ENCODE measurements around the gene RASGRF1.

The RASGRF1 gene

GRCh38 chr15:79016527-79017170, 73.9 kb downstream of the RASGRF1 start:
- TF ChIP-seq POLR2A (IDR thresholded peaks at IDR 0.05; ENCODE audit: extremely low read depth, insufficient read length) = no peak

DNA sequence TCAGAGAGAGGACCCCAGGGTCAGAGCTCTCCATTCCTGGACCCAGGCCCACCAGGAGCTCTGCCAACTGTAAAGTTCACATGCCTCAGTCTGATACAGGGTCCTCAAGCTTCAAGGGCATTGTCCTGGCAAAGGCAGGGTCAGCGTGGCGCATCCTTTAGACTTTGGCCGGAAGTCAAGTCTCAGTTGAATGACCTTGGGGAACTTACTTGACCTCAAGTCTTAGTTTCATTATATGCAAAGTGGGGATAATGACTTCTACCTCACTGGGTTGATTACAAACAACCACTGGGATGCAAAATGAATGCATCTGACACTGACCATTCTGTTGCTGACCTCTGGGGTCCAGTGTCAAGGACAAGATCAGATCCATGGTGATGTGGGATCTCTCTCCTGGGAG, 75.2 kb downstream of the RASGRF1 start:
- no peak for TF ChIP-seq POLR2A (IDR thresholded peaks at IDR 0.05; ENCODE audit: extremely low read depth, insufficient read length)

More at GRCh38 chr15:79016527-79017170, 73.9 kb downstream of the RASGRF1 start:
- no peak overlapping the region for H3K4me3 ChIP-seq (ENCODE audit: low read depth, low read length)
- no peak for DNase-seq (ENCODE audit: low read depth)

DNA sequence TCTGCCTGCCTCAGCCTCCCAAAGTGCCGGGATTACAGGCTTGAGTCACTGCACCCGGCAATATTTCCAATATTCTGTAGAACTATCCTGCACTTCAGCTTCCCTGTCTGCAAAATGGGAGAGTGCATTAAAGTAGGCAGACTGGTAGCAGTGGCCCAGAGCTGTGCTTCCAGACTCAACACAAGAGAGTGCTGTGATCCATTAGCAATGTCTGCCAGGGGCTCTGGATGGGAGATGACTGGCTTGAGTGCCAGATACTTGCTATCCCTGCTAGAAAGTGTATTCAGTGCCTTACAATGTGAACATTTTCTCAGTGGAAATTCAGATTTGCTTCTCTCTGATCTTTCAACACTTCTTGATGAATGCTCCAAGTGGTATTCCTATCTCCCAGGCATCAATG, 80.3 kb downstream of the RASGRF1 start:
- no peak overlapping the region for H3K4me3 ChIP-seq (ENCODE audit: low read depth, low read length)
- TF ChIP-seq, protein P1, sequence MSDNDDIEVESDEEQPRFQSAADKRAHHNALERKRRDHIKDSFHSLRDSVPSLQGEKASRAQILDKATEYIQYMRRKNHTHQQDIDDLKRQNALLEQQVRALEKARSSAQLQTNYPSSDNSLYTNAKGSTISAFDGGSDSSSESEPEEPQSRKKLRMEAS (IDR thresholded peaks at IDR 0.05; ENCODE audit: low read depth, low read length) = no peak
- TF ChIP-seq POLR2A (IDR thresholded peaks at IDR 0.05; ENCODE audit: extremely low read depth, insufficient read length) (no peak), CTCF (IDR thresholded peaks at IDR 0.05; ENCODE audit: low read depth, low read length) (no peak), MYC (IDR thresholded peaks at IDR 0.05; ENCODE audit: low read depth, low read length) (no peak)
- DNase-seq (ENCODE audit: low read depth) = no peak

More for the DNA sequence above, 75.2 kb downstream of the RASGRF1 start:
- no peak for DNase-seq (ENCODE audit: low read depth)
- H3K4me3 ChIP-seq (ENCODE audit: low read depth, low read length) = no peak overlapping the region

DNA sequence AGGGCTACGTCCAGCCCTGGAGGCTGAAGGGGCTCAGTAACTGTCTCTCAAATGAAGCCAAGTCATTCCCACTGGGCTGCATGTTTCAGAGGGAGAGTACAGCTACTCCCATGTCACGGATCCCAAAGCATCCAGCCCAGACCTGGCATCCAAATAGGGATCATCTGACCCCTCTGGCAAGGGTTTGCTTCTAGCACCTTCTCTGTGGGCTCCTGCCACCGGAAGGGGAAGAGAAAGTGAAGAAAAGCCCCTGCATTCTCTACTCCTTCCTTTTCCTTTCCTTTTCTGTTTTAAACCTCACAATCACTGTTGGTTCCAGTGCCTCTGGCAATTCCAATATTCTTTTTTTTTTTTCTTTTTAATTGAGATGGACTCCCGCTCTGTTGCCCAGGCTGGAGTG, 81.2 kb downstream of the RASGRF1 start:
- TF ChIP-seq MYC (IDR thresholded peaks at IDR 0.05; ENCODE audit: low read depth, low read length) = no peak
- TF ChIP-seq POLR2A (IDR thresholded peaks at IDR 0.05; ENCODE audit: extremely low read depth, insufficient read length) = no peak
- TF ChIP-seq, protein P1 (IDR thresholded peaks at IDR 0.05; ENCODE audit: low read depth, low read length) = no peak
- TF ChIP-seq CTCF (IDR thresholded peaks at IDR 0.05; ENCODE audit: low read depth, low read length) = no peak
- H3K4me3 ChIP-seq (ENCODE audit: low read depth, low read length) = no peak overlapping the region
- no peak for DNase-seq (ENCODE audit: low read depth)

DNA sequence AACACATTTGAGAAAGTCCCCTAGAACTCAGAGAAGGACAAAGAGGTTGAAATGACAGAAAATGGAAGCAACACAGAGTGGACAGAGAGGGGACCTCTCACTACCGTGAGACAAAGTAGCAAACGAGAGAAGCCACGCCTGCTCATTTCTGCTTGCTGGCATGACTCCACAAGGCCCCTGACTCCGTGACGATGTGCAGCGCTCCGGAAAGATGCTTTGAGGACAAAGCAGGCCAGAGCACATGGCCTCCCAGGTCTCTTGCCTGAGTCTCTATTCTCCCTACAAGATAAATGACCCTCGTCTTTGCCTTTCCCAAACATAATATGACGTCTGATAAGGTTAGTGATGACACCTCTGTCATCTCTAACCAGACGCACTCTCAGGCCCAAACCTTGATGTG, 81.9 kb downstream of the RASGRF1 start:
- no peak for DNase-seq (ENCODE audit: low read depth)
- H3K4me3 ChIP-seq (ENCODE audit: low read depth, low read length) = no peak overlapping the region
- no peak for TF ChIP-seq MYC (IDR thresholded peaks at IDR 0.05; ENCODE audit: low read depth, low read length)
- TF ChIP-seq, protein P1 (IDR thresholded peaks at IDR 0.05; ENCODE audit: low read depth, low read length) = no peak
- no peak for TF ChIP-seq CTCF (IDR thresholded peaks at IDR 0.05; ENCODE audit: low read depth, low read length)
- no peak for TF ChIP-seq POLR2A (IDR thresholded peaks at IDR 0.05; ENCODE audit: extremely low read depth, insufficient read length)

DNA sequence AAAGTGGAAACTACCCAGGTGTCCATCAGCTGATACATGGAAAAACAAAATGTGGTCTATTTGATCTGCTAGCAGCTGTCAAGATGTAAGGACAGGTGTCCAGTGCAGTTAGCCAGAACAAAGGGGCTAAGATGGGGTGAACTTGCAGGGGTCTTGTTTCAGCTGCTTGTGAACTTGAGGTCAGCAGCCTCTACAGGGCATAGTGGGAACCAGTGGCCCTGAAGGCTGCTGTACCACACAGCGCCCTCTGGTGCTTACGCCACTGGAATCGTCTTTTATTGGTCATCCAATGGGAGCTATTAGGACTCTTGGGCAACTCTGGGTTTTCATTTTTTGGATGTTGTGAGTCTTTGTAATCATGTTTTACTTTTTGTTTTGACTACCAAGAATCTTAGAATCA, 83.5 kb downstream of the RASGRF1 start:
- H3K4me3 ChIP-seq (ENCODE audit: low read depth, low read length) = no peak overlapping the region
- TF ChIP-seq CTCF (IDR thresholded peaks at IDR 0.05; ENCODE audit: low read depth, low read length) = peak; percentile 57
- TF ChIP-seq MYC (IDR thresholded peaks at IDR 0.05; ENCODE audit: low read depth, low read length) = no peak
- DNase-seq (ENCODE audit: low read depth) = peak; percentile 76

DNA sequence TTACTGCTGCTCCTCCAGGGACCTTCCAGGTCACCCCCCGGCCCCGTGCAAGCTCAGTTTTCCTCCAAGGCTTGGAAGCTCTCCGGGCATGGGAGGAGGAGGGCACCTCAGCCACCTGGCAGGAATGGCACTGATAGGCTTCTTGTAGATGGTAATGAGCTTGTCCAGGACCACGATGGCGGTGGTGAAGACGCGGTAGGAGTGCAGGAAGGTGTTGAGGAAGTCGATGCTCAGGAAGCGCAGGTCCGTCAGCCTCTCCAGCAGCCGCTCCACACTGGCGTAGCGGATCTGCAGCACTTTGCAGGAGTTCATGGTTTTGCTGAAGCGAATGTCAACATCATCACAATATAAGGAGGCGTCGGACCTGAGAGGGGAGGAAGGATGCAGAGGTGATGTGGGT, 84.5 kb downstream of the RASGRF1 start:
- DNase-seq (ENCODE audit: low read depth) = no peak
- no peak overlapping the region for H3K4me3 ChIP-seq (ENCODE audit: low read depth, low read length)
- TF ChIP-seq, protein P1 (IDR thresholded peaks at IDR 0.05; ENCODE audit: low read depth, low read length) = no peak
- TF ChIP-seq MYC (IDR thresholded peaks at IDR 0.05; ENCODE audit: low read depth, low read length) (no peak), CTCF (IDR thresholded peaks at IDR 0.05; ENCODE audit: low read depth, low read length) (no peak), POLR2A (IDR thresholded peaks at IDR 0.05; ENCODE audit: extremely low read depth, insufficient read length) (no peak)

Measured in NB4 (cell line).